CD4-positive, alpha-beta T cell treated with Interleukin-4 for 1 hour (primary cell): ENCODE data around the gene FABP6.
"Not testable (repeated sequence)": the region's sequence is repeated elsewhere in the genome, so short reads cannot be mapped to it uniquely, and the experiment has no call there.

Experiments
- DNase-seq, 2 donors: peaks; one replicate each; pipeline ENCODE4 v3.0.0-alpha.2; 2020 to 2022

The FABP6 gene, protein sequence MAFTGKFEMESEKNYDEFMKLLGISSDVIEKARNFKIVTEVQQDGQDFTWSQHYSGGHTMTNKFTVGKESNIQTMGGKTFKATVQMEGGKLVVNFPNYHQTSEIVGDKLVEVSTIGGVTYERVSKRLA

DNA sequence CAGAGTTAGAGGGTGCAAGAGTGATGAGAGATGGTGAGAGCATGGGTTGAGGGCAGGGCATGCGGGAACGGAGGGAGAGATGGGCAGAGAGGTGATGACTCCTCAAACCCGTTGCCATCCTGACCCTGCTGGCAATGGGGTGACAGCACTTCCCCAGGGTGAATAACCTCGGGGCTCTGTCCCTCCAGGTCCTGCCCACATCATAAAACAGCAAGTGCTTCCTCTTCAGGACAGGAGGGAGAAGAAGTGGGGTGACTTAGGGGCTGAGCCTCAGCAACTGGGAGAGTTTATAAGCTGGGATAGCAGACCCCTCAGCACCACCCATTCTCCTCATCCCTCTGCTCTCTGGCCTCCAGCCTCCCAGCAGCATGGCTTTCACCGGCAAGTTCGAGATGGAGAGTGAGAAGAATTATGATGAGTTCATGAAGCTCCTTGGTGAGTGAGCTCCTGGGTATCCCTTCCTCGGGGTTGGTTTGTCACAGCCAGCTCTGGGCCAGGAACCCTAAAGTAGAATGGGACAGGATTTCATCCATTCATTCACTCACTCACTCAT, at the start of gene FABP6:
TSS of gene FABP6 (plus strand) at position 317 of the 553 bp plus-strand sequence. CDS start at position 369, 52 bp downstream.
- no peak for DNase-seq

DNA sequence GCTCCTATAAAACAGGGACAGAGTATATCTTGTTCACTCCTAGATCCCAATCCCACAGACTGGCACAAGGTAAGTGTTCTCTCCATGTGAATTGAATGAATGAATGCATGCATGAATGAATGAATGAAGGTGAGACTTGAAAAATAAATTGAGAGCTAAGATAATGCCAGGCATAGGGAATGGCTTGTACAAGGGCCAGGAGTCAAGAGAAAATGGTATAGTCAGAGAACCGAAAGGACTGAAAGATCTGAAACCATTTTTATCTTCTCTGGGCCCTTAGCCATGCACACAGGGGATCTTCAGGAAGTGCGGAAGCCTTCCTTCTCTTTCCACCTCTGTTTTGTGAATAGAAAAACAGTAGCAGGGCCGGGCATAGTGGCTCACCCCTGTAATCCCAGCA, 48.4 kb upstream of the FABP6 start:
- no peak for DNase-seq

DNA sequence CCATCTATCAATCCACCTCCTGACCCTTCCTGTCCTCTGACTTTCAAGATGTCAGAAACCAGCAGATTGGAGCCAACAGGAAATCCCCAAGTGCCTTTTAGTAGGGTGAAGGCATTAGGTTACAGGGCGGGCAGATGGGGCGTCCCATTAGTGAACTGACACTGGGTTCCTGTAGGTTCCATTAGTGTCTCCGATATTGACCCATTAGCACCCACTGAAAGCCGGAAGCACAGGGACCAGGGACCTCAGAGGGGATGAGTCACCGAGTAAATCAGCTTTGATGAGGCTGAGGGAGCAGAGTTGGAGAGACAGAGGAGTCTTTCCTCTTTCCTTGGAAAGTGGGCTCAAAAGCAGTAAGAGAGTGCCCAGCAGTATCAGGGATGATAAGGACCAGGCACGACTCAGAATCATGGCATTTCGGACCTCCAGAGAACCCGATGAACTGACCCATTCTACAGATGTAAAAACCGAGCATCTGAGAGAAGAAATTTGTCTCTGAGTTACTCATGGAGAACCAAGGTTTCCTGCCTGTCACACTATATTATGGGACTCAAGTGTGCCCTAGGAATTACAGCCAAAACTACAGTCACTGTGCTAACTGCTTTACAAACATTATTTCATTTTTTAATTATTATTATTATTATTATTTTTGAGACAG, 47.2 kb upstream of the FABP6 start:
- DNase-seq = no peak

GRCh38 chr5:160183075-160183474, 46.2 kb upstream of the FABP6 start:
- no peak for DNase-seq

DNA sequence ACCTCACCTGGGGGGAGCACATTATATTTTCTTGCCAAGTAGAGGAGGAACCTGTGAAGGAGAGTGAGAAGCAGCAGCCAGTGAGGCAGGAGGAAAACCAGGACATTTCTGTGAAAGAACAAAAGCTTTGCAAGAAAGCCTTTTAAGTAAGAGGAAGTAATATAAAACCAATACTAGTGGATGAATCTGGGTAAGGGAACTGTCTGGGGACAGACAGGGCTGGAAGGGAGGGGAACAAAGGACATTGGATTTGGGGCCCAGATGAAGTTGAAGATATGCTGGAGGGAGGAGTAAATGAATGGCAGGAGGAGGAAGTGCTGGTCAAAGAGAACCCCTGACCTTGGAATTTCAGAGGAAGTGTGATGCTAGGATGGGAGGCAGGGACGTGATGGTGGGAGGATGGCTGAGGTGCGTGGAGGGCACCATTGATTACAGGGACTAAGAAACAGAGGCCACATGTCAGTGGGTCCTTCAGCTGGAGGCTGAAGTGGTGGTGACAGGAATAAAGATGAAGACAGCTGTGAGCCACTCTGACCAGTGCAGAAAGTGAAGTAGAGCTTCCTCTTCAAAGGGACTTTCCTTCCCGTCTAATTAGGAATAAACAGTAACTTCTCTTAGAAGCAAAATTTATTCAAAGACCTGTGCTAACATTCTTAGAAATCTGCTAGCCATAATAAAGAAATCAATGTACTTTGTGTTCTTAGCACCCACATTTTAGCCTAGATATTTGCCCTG, 43.5 kb upstream of the FABP6 start:
- no peak for DNase-seq

GRCh38 chr5:160186480-160186879, 42.8 kb upstream of the FABP6 start:
- DNase-seq = no peak

- DNase-seq = no peak
Observed at GRCh38 chr5:160187091-160187490, 42.2 kb upstream of the FABP6 start.

- DNase-seq = no peak
Observed at GRCh38 chr5:160188141-160189015, 40.9 kb upstream of the FABP6 start.

- DNase-seq = no peak
Observed at GRCh38 chr5:160192424-160192823, 36.9 kb upstream of the FABP6 start.

- not testable (repeated sequence) for DNase-seq
Observed at GRCh38 chr5:160193076-160193475, 36.2 kb upstream of the FABP6 start.

DNA sequence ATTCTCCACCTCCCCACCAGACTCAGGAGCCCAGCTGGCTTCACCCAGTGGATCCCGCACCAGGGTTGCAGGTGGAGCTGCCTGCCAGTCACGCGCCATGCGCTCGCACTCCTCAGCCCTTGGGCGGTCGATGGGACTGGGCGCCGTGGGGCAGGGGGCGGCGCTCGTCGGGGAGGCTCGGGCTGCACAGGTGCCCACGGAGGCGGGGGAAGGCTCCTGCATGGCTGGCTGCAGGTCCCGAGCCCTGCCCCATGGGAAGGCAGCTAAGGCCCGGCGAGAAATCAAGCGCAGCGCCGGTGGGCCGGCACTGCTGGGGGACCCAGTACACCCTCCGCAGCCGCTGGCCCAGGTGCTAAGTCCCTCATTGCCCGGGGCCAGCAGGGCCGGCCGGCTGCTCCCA, 35.5 kb upstream of the FABP6 start:
- DNase-seq = not testable (repeated sequence)

GRCh38 chr5:160197341-160198144, 31.8 kb upstream of the FABP6 start:
- no peak for DNase-seq

DNA sequence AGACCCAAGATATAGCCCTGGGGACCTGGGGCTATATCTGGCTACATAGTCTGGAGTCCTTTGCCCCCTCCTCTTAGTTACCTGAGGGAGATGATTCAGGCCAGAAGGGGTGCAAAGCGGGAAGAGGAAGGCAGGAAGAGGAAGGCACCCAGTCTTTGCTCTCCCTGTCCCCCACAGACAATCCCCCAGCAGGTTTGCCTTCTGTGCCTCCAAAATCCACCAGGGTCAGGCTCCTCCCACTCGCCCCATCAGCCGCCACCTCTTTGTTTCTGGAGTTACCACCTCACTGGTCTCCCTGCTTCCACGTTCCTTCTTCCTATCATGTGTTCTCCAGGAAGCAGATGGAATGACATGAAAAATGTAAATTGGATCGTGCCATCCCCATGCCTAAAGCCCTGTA, 31.2 kb upstream of the FABP6 start:
- no peak for DNase-seq

- DNase-seq = no peak
Observed at GRCh38 chr5:160198841-160199409, 30.4 kb upstream of the FABP6 start.

DNA sequence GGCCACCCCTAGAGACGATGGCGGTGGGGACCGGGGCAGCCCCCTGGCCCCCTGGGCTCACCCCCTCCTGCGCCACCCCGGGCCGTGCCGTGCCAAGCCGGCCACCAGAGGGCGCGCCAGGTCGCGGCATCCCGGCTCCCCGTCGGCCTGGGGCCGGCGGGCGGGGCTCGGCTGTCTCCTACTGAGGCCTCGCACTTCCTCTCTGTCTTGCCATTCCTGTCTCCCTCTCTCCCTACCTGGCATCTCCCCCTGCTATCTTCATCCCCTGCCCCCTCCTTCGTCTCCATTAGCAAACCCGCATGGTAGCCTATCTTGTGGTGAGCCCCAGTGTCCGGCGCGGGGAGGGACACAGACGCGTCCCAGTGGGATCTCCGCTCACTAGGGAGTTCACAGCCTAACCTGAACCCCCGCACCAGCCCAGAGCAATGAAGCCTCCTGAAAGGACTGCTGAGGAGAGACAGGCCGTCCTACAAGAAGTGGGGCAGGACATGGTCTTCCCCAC, 29.8 kb upstream of the FABP6 start:
- DNase-seq = peak; percentile 53 to 61

GRCh38 chr5:160207061-160207460, 22.2 kb upstream of the FABP6 start:
- DNase-seq = no peak

GRCh38 chr5:160209917-160210316, 19.4 kb upstream of the FABP6 start:
- DNase-seq = no peak

GRCh38 chr5:160210606-160211005, 18.7 kb upstream of the FABP6 start:
- no peak for DNase-seq

DNA sequence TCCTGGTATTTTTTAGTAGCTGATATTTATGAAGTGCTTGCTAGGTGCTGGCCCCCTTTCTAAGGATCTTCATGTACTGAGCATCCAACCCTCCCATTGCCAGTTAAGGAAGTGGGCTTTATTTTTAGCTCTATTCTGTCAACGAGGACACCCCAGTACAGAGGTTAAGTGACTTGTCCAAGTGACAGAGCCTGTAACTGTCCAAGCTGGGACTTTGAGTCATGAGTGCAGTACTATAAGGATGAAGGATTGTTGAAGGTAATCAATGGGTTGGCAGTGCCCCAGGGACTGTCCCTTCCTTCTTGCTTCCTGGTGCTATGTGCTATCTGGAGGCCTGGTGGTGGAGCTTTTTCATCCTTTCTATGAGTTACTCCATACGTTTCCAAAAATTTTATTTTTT, 18.0 kb upstream of the FABP6 start:
- no peak for DNase-seq

DNA sequence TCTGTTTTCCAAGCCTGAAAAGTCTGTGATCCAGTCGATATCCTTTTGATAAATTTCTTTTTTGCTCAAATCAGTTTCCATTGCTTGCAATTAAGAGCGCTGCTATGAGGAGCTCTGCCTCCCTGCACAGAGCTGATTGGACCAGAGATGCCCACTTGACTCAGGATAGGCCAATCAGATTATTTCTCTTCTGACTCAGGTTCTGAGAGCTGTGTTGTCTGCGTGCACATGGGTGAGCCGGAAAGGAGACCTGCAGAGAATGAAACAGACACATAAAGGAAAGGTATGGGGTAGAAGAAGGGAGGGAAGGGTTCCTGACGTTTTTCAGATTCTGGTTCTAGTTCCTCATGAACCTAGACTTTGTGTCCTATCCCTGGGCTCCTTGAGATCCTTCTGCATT, 15.8 kb upstream of the FABP6 start:
- DNase-seq = no peak

- no peak for DNase-seq
Observed at GRCh38 chr5:160219356-160219755, 9.9 kb upstream of the FABP6 start.

DNA sequence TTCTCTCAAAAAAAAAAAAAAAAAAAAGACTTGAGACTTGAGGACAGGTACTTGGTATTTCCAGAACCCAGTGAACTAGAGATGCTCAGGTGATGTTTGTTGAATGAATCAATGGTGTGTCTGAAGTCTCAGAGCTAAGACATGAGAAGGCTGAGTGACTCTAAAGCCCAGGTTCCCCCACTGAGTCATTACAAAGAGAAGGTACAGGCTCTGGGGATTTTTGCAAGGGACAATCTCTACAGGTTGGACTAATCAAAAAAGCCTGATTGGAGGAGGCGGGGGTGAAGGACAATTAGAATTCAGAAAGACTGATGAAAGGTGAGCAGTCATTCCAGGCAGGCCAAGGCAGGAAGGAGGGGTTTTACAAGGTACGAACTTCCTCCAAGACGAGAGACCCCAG, 8.2 kb upstream of the FABP6 start:
- DNase-seq = no peak
